ENCODE results near the gene CHTF18.
"Not testable (repeated sequence)": the region's sequence is repeated elsewhere in the genome, so short reads cannot be mapped to it uniquely, and the experiment has no call there.

CHTF18 gene

DNA sequence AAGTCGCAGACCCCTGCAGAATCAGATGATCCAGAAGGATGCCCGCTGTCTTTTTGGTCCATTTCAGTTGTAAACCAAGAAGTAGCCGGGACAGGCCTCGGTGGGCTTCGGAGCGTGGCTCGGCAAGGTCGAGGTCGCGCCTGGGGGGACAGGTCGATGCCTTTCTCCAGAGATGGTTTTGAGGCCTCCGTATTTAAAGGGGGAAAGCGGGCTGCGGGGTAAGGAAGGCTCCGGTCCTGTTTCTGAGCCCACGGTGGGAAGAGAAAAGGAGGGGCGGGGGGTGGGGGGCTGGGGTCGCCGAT is 19.6 kb downstream of the CHTF18 start:
- DNase-seq = no peak

- DNase-seq = peak in 11 of 14 donors; percentile 18 to 70 (median 25)
Observed at GRCh38 chr16:813204-813915, 24.9 kb downstream of the CHTF18 start.

- DNase-seq = no peak
Observed at GRCh38 chr16:813916-814412, 25.5 kb downstream of the CHTF18 start.

DNA sequence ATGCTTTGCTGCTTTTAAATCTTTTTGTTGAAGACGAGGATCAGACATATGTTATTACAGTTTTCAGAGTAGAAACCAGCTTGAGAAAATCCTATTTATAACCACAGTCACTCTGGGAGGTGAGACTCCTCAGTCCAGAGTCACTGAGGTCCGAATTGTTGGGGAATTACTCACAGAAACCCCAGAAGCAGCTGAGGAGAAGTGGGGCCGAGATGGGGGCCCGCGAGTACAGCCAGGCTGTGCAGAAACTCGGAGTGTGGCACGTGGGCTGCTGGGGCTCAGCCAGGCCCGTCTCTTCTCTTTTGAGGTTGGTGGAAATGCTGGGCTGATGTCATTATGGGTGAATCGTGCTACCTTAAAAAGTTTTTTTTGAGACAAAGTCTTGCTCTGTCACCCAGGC is 26.6 kb downstream of the CHTF18 start:
- no peak for DNase-seq

GRCh38 chr16:815861-816260 is 27.4 kb downstream of the CHTF18 start:
- no peak for DNase-seq

DNA sequence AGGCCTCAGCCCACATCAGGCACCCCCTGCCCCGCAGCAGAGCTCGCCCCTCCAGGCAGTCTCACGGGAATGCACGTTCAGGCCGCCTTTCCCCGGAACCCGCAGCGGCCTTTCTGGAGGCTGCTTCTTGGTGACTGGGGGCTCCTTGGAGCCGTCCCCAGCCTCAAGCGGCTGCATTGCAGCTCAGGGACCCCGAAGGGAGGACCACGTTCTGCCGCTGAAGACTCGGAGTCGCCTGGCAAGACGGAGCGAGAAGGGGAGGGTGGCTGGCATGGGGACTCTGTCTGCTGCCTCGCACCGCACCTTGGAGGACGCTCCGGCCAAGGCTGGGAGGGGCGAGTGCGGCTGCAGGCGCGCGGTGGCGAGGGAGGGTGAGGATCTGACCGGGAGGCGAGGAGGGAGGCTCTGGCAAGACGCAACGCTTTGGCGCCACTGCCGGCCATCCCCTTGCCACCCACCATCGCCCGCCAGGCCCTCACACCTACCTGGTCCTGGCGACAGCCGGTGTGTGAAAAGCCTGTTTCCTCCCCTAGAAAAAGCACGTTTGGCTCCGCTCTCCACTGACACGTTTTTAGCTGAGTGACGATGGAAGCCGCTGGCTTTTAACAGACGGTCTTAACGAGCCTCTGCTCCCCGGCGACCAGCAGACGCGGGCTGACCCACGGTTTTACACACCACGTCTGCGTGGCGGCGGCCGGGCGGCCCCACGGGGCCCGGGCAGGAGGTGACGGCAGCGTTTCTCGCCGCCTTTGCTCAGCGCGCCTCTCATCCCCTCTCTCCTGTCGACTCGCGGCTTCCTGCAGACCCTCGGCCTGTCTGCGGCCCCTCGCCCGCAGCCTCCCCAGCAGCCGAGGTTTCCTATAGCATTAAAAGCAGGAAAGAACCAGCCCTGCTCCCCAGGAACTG is 28.8 kb downstream of the CHTF18 start:
- no peak for DNase-seq

DNA sequence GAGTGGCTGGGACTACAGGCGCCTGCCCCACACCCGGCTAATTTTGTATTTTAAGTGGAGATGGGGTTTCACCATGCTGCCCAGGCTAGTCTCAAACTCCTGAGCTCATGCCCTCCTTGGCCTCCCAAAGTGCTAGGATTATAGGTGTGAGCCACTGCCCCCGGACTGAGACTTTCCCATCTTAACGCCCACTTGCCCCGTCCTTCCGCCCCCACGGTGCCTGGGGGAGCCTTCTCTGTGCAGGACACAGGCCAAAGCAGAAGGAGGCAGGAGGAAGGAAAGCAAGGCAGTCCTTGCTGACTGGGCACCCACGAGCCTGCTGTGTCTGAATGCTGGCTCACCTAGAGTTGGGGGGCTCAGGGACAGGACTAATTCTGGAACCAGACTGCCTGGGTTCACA is 29.7 kb downstream of the CHTF18 start:
- no peak for DNase-seq

DNA sequence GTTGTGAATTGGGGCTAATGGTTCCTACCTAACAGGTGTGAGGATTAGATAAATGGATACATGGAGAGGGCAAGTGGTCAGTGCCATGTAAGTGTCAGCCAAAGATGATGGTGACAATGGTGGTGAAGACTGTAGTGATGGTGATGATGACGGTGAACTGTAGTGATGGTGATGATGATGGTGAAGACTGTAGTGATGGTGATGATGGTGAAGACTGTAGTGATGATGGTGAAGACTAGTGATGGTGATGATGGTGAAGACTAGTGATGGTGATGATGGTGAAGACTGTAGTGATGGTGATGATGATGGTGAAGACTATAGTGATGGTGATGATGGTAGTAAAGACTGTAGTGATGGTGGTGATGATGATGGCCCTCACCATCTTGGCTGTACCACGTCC is 30.2 kb downstream of the CHTF18 start:
- no peak for DNase-seq

GRCh38 chr16:819336-820043 is 31.1 kb downstream of the CHTF18 start:
- no peak for DNase-seq

GRCh38 chr16:820044-820408 is 31.6 kb downstream of the CHTF18 start:
- DNase-seq = not testable (repeated sequence)

DNA sequence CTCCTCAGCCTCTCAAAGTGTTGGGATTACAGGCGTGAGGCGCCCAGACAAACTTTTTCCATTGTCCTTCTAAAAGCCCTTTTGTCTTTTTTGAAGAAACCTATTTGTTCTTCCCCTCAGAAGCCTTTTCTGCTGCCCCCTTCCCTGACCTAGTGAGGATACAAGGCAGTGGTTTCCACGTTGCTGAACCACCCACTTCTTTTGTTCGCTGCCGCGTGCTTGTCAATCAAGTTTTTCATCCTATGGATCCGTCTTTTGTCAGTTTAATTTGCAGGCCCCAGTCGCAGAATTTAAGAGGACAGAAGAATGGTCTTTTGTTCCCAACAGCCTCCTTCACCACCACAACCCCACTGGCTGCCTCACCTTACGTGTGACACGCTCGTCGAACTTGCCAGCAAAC is 32.3 kb downstream of the CHTF18 start:
- no peak for DNase-seq

- DNase-seq = no peak
Observed at GRCh38 chr16:821751-822150, 33.3 kb downstream of the CHTF18 start.

GRCh38 chr16:822174-822908 is 33.9 kb downstream of the CHTF18 start:
- no peak for DNase-seq

- DNase-seq = no peak
Observed at GRCh38 chr16:822909-823297, 34.5 kb downstream of the CHTF18 start.

- no peak for DNase-seq
Observed at GRCh38 chr16:824194-824593, 35.8 kb downstream of the CHTF18 start.

DNA sequence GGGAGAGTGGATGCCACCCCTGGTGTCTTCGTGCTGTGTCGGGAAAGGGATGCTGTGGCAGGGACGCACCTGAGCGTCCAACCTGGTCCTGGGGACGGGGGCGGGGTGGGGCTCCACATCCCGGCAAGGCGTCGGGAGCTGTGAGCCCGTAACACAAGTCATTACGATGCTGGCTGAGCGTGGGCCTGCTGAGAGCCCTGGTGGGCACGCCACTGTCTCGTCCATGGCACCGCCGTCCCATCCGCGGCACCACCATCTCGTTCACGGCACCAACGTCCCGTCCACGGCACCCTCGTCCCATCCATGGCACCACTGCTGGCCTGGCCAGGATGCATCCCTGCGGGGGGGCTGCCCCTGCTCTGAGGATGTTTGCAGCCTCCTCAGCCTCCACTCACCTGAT is 36.2 kb downstream of the CHTF18 start:
- no peak for DNase-seq

DNA sequence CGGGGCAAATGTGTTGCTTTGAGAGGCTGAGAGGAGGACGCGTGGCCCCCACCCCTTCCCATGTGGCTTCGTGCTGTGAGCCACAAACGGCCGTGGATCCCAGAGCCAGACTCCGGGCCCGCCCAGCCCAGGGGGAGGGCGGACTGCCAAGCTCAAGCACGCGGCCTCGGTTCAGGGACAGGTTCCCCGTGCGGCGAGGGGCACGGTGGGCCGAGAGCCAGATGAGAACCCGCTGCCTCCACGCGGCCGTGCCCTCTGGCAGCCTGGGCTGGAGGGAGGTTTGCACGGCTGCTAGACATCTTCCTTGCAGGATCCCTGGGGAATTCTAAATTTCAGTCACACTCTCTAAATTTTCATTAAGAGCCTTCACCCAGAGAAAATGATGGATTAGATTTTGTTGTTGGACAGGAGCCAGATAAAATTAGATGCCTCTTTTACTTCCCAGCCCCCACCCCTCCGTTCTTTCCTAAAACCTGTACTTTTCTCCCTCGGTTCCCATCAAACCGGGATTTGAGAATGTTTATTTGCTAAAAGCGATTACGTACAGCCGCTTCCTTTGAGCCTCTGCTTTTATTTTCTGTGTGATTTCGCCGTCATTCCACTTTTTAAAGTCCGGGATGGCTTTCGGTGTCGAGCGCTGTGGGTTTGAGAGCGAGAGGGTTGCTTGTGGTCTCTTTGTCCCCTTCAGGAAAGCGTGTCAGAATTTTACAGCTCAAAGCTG is 37.1 kb downstream of the CHTF18 start:
- peak in 8 of 14 donors; percentile 7 to 42 (median 18) for DNase-seq

DNA sequence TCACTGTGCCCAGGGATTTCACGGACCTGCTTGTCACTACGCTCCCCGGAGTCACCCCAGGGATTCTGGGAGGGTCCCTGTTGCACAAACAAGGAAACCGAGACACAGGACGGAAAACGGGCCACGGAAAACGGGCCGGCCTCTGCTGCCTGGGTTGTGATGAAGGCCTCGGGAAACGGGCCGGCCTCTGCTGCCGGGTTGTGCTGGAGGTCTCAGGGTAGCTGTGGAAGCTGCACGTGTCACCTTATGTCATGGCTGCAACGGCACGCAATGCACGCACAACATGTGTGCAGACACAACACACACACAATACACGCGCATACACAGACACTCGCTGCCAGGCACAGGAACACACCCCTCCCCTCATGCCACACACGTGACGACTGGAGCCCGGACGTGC is 39.1 kb downstream of the CHTF18 start:
- DNase-seq = no peak

DNA sequence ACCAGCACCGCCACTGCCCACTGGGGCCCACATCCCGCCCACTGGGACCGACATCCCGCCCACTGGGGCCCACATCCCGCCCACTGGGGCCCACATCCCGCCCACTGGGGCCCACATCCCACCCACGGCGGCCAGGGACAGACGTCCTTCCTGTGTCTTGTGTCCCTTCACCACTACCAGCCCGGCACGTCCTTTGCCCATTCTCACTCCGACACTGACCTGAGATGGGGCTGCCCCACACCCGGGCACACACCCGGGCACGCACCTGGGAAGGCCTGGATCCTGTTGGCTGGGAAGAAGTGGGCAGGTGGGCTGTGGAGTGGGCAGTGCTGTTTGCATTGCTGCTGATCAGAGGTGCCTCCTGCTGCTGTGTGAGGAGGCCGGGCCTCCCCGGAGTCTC is 40.5 kb downstream of the CHTF18 start:
- no peak for DNase-seq

- no peak for DNase-seq
Observed at GRCh38 chr16:830107-830870, 41.9 kb downstream of the CHTF18 start.
